Gastroesophageal sphincter (tissue), 3 donors: Measurements from ENCODE around the gene ITIH5.

ENCODE experiments used
- EP300 ChIP-seq: sonication (generic); formaldehyde crosslinking; IDR thresholded peaks from one replicate; pipeline ENCODE4 v1.6.1; 2017; ENCODE audit warnings: antibody characterized with exemption, mild to moderate bottlenecking
- POLR2AphosphoS5 ChIP-seq: sonication (generic); formaldehyde crosslinking; IDR thresholded peaks from one replicate; pipeline ENCODE4 v1.6.1; 2017; ENCODE audit warnings: antibody characterized with exemption
- TF ChIP-seq, protein P1 (sequence below), 4 experiments: fragments of 200-600 bp in 2 of 4; fragments of 450-650 bp in 2 of 4; sonication (generic) in 1 of 4; IDR thresholded peaks; one replicate each; pipeline ENCODE4 v1.5.1; 2017 to 2019; ENCODE audit warnings: antibody characterized with exemption in 4 of 4, mild to moderate bottlenecking in 2 of 4, moderate library complexity in 2 of 4

DNA sequence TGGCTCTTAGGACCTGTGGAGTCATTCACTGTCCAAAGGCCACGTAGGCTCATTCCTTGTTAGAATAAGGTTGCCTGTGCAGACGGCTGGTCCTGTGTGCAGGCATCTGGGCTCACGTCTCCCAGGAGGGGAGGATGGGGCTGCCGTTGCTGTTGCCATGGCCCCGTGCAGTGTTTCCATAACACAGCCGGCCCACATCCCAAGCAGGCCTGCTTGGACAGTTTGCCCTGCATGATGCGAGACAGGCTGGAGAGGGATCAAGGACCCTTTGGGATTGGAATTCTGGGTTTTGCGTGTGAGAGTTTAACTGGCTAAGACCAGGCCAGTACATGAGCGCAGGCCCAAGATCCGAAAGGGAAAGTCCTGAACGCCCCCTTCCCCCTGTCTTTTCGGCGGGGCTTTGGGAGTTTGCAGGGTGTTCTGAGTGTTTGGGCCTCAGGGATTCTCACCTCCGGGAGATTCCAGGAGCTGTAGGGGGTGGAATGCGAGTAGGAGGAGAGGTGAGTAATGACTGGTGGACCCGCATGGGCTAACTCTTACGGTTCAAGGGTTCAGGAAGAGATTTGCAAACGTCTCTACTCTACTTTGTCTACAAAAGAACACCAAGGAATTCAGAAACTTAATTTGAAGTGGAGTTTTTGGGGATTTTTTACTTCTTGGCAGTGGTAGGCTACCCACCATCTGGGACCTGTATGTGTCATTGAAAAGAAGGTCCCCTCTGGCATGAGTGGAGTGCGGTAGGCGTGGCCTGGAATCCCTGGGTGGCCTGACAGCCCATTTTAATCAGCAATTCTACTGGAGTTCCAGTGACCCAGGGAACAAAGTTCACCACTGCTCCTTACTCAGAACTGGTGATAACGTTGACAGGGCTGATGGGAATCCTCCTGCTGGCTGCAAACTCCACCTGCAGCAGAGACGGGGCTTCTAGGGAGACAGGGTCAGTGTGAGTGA is 125.4 kb downstream of the ITIH5 start:
- TF ChIP-seq, protein P1, sequence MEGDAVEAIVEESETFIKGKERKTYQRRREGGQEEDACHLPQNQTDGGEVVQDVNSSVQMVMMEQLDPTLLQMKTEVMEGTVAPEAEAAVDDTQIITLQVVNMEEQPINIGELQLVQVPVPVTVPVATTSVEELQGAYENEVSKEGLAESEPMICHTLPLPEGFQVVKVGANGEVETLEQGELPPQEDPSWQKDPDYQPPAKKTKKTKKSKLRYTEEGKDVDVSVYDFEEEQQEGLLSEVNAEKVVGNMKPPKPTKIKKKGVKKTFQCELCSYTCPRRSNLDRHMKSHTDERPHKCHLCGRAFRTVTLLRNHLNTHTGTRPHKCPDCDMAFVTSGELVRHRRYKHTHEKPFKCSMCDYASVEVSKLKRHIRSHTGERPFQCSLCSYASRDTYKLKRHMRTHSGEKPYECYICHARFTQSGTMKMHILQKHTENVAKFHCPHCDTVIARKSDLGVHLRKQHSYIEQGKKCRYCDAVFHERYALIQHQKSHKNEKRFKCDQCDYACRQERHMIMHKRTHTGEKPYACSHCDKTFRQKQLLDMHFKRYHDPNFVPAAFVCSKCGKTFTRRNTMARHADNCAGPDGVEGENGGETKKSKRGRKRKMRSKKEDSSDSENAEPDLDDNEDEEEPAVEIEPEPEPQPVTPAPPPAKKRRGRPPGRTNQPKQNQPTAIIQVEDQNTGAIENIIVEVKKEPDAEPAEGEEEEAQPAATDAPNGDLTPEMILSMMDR (IDR thresholded peaks at IDR 0.05), result no peak
- TF ChIP-seq EP300 (no peak), POLR2AphosphoS5 (peak; percentile 21)
